SK-N-SH (cell line): Measurements from ENCODE around the gene CENPF. TPM values are rescaled to one million over a fixed set of nuclear protein-coding genes. Genes with fewer than 3 reads are reported as not detected.
"Not testable (repeated sequence)": the region's sequence is repeated elsewhere in the genome, so short reads cannot be mapped to it uniquely, and the experiment has no call there.

Experiments
- CTCF ChIA-PET: fragments of 300-600, 350-600 bp; formaldehyde crosslinking; extraction: SDS; loops from one replicate; lab custom pipeline; 2021; lab: Yijun Ruan, JAX
- POLR2A ChIA-PET: fragments of 350-600 bp; sonication (Branson Sonifier 250); formaldehyde crosslinking; extraction: SDS; loops from one replicate; lab custom pipeline; 2020; ENCODE audit warnings: antibody characterized with exemption, inconsistent platforms; lab: Yijun Ruan, JAX
- DNase-seq: peaks from one replicate; pipeline ENCODE4 v3.0.0; 2012
- H2AFZ ChIP-seq: fragments of 200-600 bp; sonication (generic); 2 replicates; pipeline ENCODE4 v1.8.1; 2016; ENCODE audit warnings: antibody characterized with exemption, mild to moderate bottlenecking, low read depth
- H3F3A ChIP-seq: fragments of 200-600 bp; sonication (generic); replicated peaks from 2 replicates; pipeline ENCODE3; 2016; ENCODE audit warnings: antibody characterized with exemption, mild to moderate bottlenecking; ENCODE audit not compliant: insufficient read depth
- H3K27ac ChIP-seq, 2 experiments: fragments of 200-500 bp in 1 of 2; fragments of 200-600 bp in 1 of 2; sonication (Bioruptor generic) in 1 of 2; sonication (generic), shearing (Covaris generic) in 1 of 2; 2 replicates each; pipeline versions ENCODE4 v1.5.1 to v1.6.1; 2014 to 2016; ENCODE audit warnings: low read depth in 2 of 2, inconsistent platforms in 1 of 2, low read length in 1 of 2, mild to moderate bottlenecking in 1 of 2, mixed read lengths in 1 of 2
- H3K27me3 ChIP-seq: fragments of 200-600 bp; sonication (generic), shearing (Covaris generic); 2 replicates; pipeline ENCODE4 v1.6.1; 2016; ENCODE audit warnings: mixed run types; ENCODE audit not compliant: insufficient read depth
- H3K36me3 ChIP-seq, 2 experiments: fragments of 200-500 bp in 1 of 2; fragments of 200-600 bp in 1 of 2; sonication (Bioruptor generic) in 1 of 2; sonication (generic) in 1 of 2; replicated peaks in 1 of 2; 2 replicates each; pipeline versions ENCODE3 to v1.5.1; 2014 to 2016; ENCODE audit warnings: low read length in 1 of 2, mild to moderate bottlenecking in 1 of 2; ENCODE audit not compliant: insufficient read depth in 2 of 2, control insufficient read depth in 1 of 2
- H3K4me1 ChIP-seq, 2 experiments: fragments of 200-500 bp in 1 of 2; fragments of 200-600 bp in 1 of 2; sonication (Bioruptor generic) in 1 of 2; sonication (generic), shearing (Covaris generic) in 1 of 2; 2 replicates each; pipeline versions ENCODE4 v1.5.1 to v1.6.1; 2014 to 2016; ENCODE audit warnings: low read depth in 1 of 2, low read length in 1 of 2, mixed run types in 1 of 2; ENCODE audit not compliant: insufficient read depth in 2 of 2, control insufficient read depth in 1 of 2
- H3K4me2 ChIP-seq: fragments of 200-600 bp; sonication (generic), shearing (Covaris generic); 2 replicates; pipeline ENCODE4 v1.6.1; 2017; ENCODE audit warnings: mixed run types
- H3K4me3 ChIP-seq, 2 experiments: fragments of 200-500 bp in 1 of 2; fragments of 200-600 bp in 1 of 2; sonication (Bioruptor generic) in 1 of 2; sonication (generic), shearing (Covaris generic) in 1 of 2; 2 replicates each; pipeline versions ENCODE4 v1.5.1 to v1.8.1; 2014 to 2016; ENCODE audit warnings: low read depth in 2 of 2, inconsistent platforms in 1 of 2, low read length in 1 of 2, mild to moderate bottlenecking in 1 of 2, mixed read lengths in 1 of 2, moderate library complexity in 1 of 2
- H3K79me2 ChIP-seq: fragments of 200-600 bp; sonication (generic); 2 replicates; pipeline ENCODE4 v1.8.1; 2017; ENCODE audit warnings: mild to moderate bottlenecking; ENCODE audit not compliant: insufficient read depth
- H3K9ac ChIP-seq: fragments of 200-600 bp; sonication (generic); 2 replicates; pipeline ENCODE4 v1.6.1; 2017; ENCODE audit warnings: mixed run types
- H3K9me2 ChIP-seq: fragments of 200-600 bp; sonication (generic); 2 replicates; pipeline ENCODE4 v1.6.1; 2017; ENCODE audit warnings: mixed run types
- H3K9me3 ChIP-seq: fragments of 200-600 bp; sonication (generic); 2 replicates; pipeline ENCODE4 v1.6.1; 2017; ENCODE audit warnings: mixed run types, mild to moderate bottlenecking, moderate library complexity
- H4K20me1 ChIP-seq: fragments of 200-600 bp; sonication (generic); 2 replicates; pipeline ENCODE4 v1.6.1; 2017; ENCODE audit warnings: mild to moderate bottlenecking, mixed run types; ENCODE audit not compliant: insufficient read depth
- CHD2 ChIP-seq: fragments of 150-350 bp; IDR thresholded peaks from 2 replicates; pipeline ENCODE4 v1.6.1; 2018; ENCODE audit warnings: low read length; ENCODE audit not compliant: partially characterized antibody
- EP300 ChIP-seq, 2 experiments: IDR thresholded peaks; 2 replicates each; pipeline versions ENCODE4 v1.4.0 to v1.6.1; 2012; ENCODE audit warnings: borderline replicate concordance in 1 of 2, low read depth in 1 of 2, low read length in 1 of 2
- EZH2phosphoT487 ChIP-seq: fragments of 200-600 bp; sonication (generic); IDR thresholded peaks from 2 replicates; pipeline ENCODE4 v1.6.1; 2017; ENCODE audit warnings: low read depth, mixed run types, mild to moderate bottlenecking, antibody characterized with exemption, moderate library complexity, borderline replicate concordance
- FOXJ3 ChIP-seq: sonication (generic); formaldehyde crosslinking; IDR thresholded peaks from 2 replicates; pipeline ENCODE4 v1.5.1; 2020; ENCODE audit warnings: mild to moderate bottlenecking, missing genetic modification reagents
- FOXM1 ChIP-seq: IDR thresholded peaks from 2 replicates; pipeline ENCODE4 v1.4.0; 2012; ENCODE audit warnings: low read depth, mild to moderate bottlenecking
- GABPA ChIP-seq: IDR thresholded peaks from 2 replicates; pipeline ENCODE4 v1.4.0; 2012; ENCODE audit warnings: low read depth, mild to moderate bottlenecking
- JUND ChIP-seq: IDR thresholded peaks from 2 replicates; pipeline ENCODE4 v1.4.0; 2012
- MEF2A ChIP-seq: IDR thresholded peaks from 2 replicates; pipeline ENCODE4 v1.4.0; 2012; ENCODE audit warnings: low read depth, borderline replicate concordance
- NFIC ChIP-seq: IDR thresholded peaks from 2 replicates; pipeline ENCODE4 v1.4.0; 2012; ENCODE audit warnings: borderline replicate concordance
- NRF1 ChIP-seq: IDR thresholded peaks from 2 replicates; pipeline ENCODE4 v1.6.1; 2012; ENCODE audit warnings: low read depth, mild to moderate bottlenecking, low read length
- POLR2AphosphoS5 ChIP-seq: IDR thresholded peaks from 2 replicates; pipeline ENCODE4 v1.6.1; 2012; ENCODE audit warnings: low read depth, low read length
- RCOR1 ChIP-seq: fragments of 150-350 bp; IDR thresholded peaks from 2 replicates; pipeline ENCODE4 v1.6.1; 2017; ENCODE audit warnings: antibody characterized with exemption, low read length
- RFX5 ChIP-seq: IDR thresholded peaks from 2 replicates; pipeline ENCODE4 v1.6.1; 2012; ENCODE audit warnings: mild to moderate bottlenecking, improper control_type of control experiment, low read length
- RXRA ChIP-seq: IDR thresholded peaks from 2 replicates; pipeline ENCODE4 v1.4.0; 2012; ENCODE audit warnings: low read depth, mild to moderate bottlenecking, borderline replicate concordance
- SIN3A ChIP-seq: IDR thresholded peaks from 2 replicates; pipeline ENCODE4 v1.6.1; 2012; ENCODE audit warnings: low read depth, mild to moderate bottlenecking, low read length, moderate library complexity, borderline replicate concordance
- SMC3 ChIP-seq: IDR thresholded peaks from 2 replicates; pipeline ENCODE4 v1.6.1; 2012; ENCODE audit warnings: low read depth, low read length, improper control_type of control experiment
- TAF1 ChIP-seq: IDR thresholded peaks from 2 replicates; pipeline ENCODE4 v1.6.1; 2012; ENCODE audit warnings: low read depth, mild to moderate bottlenecking, low read length, moderate library complexity, borderline replicate concordance
- TEAD4 ChIP-seq: IDR thresholded peaks from 2 replicates; pipeline ENCODE4 v1.4.0; 2012; ENCODE audit warnings: mild to moderate bottlenecking, borderline replicate concordance; ENCODE audit not compliant: insufficient read depth
- ZBTB33 ChIP-seq: IDR thresholded peaks from 2 replicates; pipeline ENCODE4 v1.4.0; 2012; ENCODE audit warnings: low read depth, borderline replicate concordance
- WGBS: methylation state at CpG from one replicate; pipeline ENCODE4 v1.1.6; 2017; ENCODE audit warnings: low lambda C conversion rate; 5-methylcytosine and 5-hydroxymethylcytosine counted together
- polyA plus RNA-seq, 3 experiments: library from polyadenylated mRNA; depleted of rRNA; stranded (reverse); fragments of >200 nt; gene quantifications; 2 replicates each; pipeline ENCODE4 v1.2.3, GENCODE V29; 2012
- TF ChIP-seq, protein P1 (sequence below): fragments of 200-600 bp; sonication (generic); IDR thresholded peaks from 2 replicates; pipeline ENCODE4 v1.6.1; 2017; ENCODE audit warnings: antibody characterized with exemption, mild to moderate bottlenecking, moderate library complexity

Gene CENPF
- polyA plus RNA-seq, 1 of the 3 experiments (the other 2 are of a cell fraction): 14.5 TPM

DNA sequence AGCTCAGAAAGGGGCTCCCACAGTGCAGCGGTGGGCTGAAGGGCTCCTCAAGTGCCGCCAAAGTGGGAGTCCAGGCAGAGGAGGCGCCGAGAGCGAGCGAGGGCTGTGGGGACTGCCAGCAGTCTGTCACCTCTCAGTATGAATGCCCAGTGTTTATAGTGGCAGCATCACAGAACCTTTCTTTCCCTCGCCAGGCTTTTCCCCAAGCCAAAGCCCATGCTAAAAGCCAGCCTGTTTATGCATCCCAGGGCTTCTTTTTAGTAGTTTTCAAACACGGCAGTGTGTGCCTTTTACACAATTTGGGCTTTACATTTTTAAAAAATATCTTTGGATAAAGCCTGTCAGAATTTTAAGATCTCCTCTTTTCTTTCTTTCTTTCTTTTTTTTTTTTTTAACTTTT lies 70.6 kb downstream of the CENPF start:
- no peaks in the 10 kb centered on the region for H3K27me3 ChIP-seq
- H3K36me3 ChIP-seq: peaks cover 0 to 2% of the 10 kb centered on the region in 2 experiments
- no peak overlapping the region for H3K9ac ChIP-seq
- CTCF ChIA-PET: no interaction called here
- TF ChIP-seq, protein P1, sequence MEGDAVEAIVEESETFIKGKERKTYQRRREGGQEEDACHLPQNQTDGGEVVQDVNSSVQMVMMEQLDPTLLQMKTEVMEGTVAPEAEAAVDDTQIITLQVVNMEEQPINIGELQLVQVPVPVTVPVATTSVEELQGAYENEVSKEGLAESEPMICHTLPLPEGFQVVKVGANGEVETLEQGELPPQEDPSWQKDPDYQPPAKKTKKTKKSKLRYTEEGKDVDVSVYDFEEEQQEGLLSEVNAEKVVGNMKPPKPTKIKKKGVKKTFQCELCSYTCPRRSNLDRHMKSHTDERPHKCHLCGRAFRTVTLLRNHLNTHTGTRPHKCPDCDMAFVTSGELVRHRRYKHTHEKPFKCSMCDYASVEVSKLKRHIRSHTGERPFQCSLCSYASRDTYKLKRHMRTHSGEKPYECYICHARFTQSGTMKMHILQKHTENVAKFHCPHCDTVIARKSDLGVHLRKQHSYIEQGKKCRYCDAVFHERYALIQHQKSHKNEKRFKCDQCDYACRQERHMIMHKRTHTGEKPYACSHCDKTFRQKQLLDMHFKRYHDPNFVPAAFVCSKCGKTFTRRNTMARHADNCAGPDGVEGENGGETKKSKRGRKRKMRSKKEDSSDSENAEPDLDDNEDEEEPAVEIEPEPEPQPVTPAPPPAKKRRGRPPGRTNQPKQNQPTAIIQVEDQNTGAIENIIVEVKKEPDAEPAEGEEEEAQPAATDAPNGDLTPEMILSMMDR: no peak
- TF ChIP-seq RFX5: no peak
- no peak for TF ChIP-seq NFIC
- TF ChIP-seq EZH2phosphoT487: no peak
- no peak for TF ChIP-seq FOXM1
- TF ChIP-seq GABPA: no peak
- no peak for TF ChIP-seq MEF2A
- no peak for TF ChIP-seq FOXJ3 (CRISPR knock-in tag)
- no peak for TF ChIP-seq ZBTB33
- TF ChIP-seq NRF1: no peak
- no peak for TF ChIP-seq TEAD4
- TF ChIP-seq JUND: no peak
- TF ChIP-seq CHD2: no peak
- no peak for TF ChIP-seq TAF1
- no peak for TF ChIP-seq SIN3A
- no peak for TF ChIP-seq POLR2AphosphoS5
- TF ChIP-seq SMC3: no peak
- TF ChIP-seq EP300 (IDR thresholded peaks at IDR 0.05; ENCODE audit: borderline replicate concordance in 1 of 2, low read depth in 1 of 2, low read length in 1 of 2): no peak
- no peak for TF ChIP-seq RCOR1
- no peak for TF ChIP-seq RXRA
- no peak overlapping the region for H2AFZ ChIP-seq
- no peaks in the 10 kb centered on the region for H3K9me2 ChIP-seq
- H3K79me2 ChIP-seq: no peaks in the 10 kb centered on the region
- no peak overlapping the region for H3K4me3 ChIP-seq
- WGBS: over 99% methylated on average over 7 of the region's 8 CpGs
- no peaks in the 10 kb centered on the region; a peak in 1 of 4 replicates for H3K4me1 ChIP-seq
- no peak for DNase-seq
- POLR2A ChIA-PET: no interaction called here
- H3K9me3 ChIP-seq: 0 out of 2 replicates have a peak, but pooled peaks cover 3% of the 10 kb centered on the region
- H4K20me1 ChIP-seq: no peaks in the 10 kb centered on the region
- no peak overlapping the region for H3K4me2 ChIP-seq
- no peak overlapping the region for H3K27ac ChIP-seq
- no peaks in the 10 kb centered on the region for H3F3A ChIP-seq

DNA sequence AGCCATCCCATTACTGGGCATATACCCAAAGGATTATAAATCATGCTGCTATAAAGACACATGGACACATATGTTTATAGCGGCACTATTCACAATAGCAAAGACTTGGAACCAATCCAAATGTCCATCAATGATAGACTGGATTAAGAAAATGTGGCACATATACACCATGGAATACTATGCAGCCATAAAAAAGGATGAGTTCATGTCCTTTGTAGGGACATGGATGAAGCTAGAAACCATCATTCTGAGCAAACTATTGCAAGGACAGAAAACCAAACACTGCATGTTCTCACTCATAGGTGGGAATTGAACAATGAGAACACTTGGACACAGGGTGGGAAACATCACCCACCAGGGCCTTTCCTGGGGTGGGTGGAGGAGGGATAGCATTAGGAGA lies 72.5 kb downstream of the CENPF start:
- H3K4me3 ChIP-seq, H3K27ac ChIP-seq, H3K27me3 ChIP-seq, H4K20me1 ChIP-seq, H2AFZ ChIP-seq, H3K9me3 ChIP-seq, DNase-seq, H3K36me3 ChIP-seq, H3K4me2 ChIP-seq, H3K9ac ChIP-seq, POLR2A ChIA-PET, H3K4me1 ChIP-seq, H3K9me2 ChIP-seq, CTCF ChIA-PET, H3K79me2 ChIP-seq, H3F3A ChIP-seq: not testable (repeated sequence)
- WGBS: 95% methylated on average over 1 of the region's 1 CpG
